Peyer's patch (tissue), 4 donors: ENCODE measurements around the gene MLXIPL.

Experiments used
- POLR2A ChIP-seq, 2 donors: fragments of 450-650 bp; IDR thresholded peaks; one replicate each; pipeline ENCODE4 v1.5.1; 2017; ENCODE audit warnings: antibody characterized with exemption in 2 of 2, mild to moderate bottlenecking in 2 of 2, moderate library complexity in 2 of 2
- TF ChIP-seq, protein P1 (sequence below), 6 experiments: fragments of 450-650 bp in 4 of 6; fragments of 200-600 bp in 2 of 6; sonication (generic) in 1 of 6; IDR thresholded peaks; one replicate each; pipeline ENCODE4 v1.5.1; 2017 to 2019; ENCODE audit warnings: antibody characterized with exemption in 6 of 6, mild to moderate bottlenecking in 3 of 6, moderate library complexity in 1 of 6

DNA sequence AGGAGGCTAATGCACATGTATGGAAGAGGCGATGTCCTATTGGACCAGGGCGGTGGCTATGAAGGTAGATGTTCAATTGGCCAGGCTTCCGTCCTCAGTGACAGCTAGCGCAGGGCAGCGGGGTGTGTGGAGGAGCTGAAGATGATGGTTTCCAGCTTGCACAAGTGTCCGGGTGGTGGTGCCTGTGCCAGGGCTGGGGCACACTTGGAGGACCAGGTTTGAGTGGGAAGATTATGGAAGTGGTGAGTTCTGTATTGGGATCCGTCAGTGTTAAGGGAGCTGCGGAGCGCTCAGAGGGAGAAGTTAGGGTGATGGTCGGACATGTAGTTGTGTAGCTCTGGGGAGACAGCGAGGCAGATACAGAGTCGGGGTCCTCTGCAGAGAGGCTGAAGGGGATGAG, 37.4 kb downstream of the MLXIPL start:
- TF ChIP-seq, protein P1, sequence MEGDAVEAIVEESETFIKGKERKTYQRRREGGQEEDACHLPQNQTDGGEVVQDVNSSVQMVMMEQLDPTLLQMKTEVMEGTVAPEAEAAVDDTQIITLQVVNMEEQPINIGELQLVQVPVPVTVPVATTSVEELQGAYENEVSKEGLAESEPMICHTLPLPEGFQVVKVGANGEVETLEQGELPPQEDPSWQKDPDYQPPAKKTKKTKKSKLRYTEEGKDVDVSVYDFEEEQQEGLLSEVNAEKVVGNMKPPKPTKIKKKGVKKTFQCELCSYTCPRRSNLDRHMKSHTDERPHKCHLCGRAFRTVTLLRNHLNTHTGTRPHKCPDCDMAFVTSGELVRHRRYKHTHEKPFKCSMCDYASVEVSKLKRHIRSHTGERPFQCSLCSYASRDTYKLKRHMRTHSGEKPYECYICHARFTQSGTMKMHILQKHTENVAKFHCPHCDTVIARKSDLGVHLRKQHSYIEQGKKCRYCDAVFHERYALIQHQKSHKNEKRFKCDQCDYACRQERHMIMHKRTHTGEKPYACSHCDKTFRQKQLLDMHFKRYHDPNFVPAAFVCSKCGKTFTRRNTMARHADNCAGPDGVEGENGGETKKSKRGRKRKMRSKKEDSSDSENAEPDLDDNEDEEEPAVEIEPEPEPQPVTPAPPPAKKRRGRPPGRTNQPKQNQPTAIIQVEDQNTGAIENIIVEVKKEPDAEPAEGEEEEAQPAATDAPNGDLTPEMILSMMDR (IDR thresholded peaks at IDR 0.05): no peak
- TF ChIP-seq POLR2A (IDR thresholded peaks at IDR 0.05): no peak
